GM19397 (cell line): ENCODE measurements around the gene LIN52.
A peak's percentile ranks its signal among the peaks of the same experiment; 100 is the strongest.

Experiments used
- ATAC-seq: cut with Tn5 transposase; IDR thresholded peaks from one replicate; pipeline ENCODE4 v1.9.1; 2021; ENCODE audit warnings: mild to moderate bottlenecking, moderate library complexity; ENCODE audit not compliant: unreplicated experiment

Gene LIN52

DNA sequence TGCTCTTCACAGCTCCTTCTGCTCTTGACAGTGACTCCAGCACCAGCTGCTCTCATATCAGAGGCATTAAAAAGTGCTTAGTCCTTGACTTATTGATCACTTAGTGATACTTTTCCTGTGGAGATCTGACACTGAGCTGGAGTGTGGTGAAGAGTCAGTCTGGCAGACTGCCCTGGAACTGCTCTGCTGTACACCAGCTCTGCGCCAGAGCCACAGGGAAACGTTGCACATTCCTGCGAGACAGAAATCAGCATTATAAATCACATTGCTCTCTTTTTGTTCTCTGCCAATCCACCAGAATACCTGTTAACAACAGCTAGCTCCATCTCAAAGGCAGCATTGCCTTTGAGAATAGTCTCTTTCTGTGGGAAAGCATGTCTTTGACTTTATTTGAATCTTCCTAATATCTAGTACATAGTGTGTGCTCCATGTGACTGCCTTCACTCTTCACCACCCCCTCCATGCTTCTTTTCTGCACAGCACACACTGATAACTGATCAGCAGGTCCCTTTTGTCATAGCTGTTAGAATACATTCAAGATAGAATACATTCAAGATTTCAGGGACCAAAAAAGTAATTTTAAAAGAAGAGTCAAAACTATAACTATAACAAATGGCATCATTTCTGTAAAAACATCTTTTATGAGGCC lies 106.3 kb downstream of the LIN52 start:
- ATAC-seq, result no peak

DNA sequence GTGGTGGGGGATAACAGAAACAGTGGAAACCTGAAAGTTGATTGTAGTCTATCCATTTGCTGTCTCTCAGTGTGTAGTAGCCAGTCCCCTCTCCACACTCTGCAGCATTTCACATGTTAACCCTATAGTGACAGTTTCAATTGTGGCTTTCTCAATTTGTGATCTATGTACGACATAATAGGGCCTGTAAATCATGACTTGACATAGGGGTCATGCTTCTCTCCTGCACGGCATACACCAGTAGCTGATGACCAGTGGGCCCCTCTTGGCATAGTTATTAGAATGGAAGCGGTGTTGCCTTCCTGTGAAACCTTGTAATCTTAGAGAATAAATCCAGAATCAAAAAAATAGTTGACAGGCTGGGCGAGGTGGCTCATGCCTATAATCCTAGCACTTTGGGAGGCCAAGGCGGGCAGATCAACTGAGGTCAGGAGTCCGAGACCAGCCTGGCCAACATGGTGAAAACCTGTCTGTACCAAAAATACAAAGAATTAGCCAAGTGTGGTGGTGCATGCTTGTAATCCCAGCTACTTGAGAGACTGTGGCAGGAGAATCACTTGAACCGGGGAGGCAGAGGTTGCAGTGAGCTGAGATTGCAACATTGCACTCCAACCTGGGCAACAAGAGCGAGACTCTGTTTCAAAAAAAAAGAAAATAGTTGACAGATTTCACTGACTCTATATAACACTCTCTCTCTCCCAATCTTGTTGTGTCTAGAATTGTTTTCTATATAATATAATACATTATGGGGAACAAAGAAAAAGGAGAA lies 109.9 kb downstream of the LIN52 start:
- ATAC-seq, result no peak

DNA sequence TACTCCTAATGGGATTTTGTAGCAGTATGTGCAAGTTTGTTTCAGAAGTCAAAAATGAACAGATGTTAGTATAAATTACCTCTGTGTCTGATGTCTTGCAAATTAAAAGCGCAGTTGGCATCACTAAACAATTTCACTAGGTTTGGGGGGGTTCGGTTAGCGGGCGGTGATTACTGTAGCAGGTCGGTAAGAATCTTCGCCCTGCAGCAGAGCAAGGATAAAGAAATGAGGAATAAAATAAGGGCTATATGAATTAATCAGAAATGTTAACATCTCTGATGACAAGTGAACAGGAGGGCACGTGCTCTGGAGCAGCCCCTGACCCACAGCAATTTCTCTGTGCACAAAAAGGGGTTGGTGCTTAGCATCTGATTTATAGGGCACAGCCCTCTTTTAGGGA lies 110.9 kb downstream of the LIN52 start:
- ATAC-seq, result no peak

DNA sequence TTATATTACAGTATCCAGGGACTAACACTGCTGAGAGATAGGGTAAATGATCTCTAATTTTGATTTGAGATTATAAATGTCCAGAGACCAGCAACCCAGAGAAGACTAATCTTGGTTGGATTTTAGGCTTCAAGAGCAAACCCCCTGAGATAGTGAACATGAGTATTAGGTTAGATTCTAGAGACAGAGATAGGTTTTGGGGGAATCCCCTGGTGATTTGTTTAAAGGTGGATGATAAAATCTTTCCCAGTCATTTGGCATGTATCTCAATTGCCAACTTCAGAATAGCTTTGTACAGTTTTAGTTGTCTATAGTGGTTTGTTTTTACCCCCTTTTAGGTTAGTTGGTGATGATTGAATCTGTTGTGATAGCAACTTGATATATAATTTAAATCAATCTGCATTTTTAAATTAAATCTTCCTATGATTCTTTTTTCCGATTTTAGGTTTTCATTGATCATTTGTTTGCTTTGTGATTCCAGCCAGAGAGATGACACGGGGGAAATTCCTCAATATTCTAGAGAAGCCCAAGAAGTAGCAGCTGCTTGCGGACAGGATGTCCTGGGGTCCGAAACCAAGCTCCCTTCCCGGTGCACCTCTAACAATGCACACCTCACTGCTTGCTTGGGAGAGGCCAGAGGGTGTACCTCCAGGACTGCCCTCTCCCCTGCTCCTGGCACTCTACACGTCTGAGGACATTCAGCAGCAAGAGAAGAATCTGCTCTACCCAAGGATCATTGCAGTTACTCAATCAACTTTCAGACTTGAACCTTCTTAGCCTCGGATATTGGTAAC lies 113.9 kb downstream of the LIN52 start:
- ATAC-seq, result no peak

DNA sequence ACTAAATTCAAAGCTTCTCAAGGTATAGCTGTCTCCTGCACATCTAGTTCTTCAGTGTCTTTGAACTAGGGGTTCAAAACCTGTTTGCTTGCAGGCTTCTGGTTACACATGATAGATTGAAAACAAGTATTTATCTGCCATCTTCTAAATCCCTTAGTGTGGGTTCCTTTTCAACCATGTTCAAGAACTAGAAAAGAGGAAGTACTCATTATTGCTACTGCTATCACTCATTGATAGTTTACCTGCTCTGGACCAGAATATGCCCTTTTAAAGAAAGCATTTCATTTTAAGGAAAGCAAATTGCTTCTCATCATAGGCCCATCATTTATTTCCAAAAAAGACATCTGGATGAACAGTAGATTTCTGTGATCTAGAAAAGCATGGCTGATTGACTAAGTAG lies 117.4 kb downstream of the LIN52 start:
- ATAC-seq, result no peak

DNA sequence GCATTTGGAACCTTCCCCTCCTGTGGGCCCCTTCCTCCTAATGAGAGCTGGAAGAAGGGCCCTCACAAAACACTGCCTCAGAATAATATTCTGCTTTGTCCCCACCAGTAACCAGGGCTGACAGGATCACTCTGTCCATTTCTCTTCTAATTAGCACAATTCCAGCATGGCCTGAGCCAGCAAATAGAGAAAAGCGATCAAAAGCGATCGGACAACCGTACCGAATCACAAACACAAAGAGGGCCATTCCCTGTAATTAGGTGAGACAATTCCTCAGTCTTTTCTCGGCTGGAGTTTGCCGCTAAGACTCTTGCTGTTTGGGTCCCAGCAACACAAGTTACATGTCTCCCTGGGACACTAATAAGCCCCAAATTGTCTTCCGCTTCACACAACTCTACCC lies 118.9 kb downstream of the LIN52 start:
- no peak for ATAC-seq

DNA sequence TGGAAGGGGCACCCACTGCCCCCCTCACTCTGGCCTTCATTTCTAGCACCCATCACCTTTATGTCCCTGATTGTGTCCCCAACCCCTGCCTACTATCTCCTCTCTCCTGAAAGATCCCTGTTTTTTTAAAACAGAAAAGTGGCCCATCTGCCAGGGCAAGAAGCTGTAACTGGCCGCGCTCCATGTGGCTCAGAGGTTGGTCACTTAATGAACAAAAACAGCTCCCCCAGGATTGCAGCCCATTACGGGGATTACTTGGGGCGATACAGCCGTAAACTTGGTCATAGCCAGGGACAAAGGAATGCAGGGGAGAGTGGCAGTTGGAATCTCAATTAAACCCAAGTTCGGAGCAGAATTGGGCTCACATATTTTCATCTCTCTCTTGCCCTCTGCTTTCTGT lies 119.7 kb downstream of the LIN52 start:
- ATAC-seq, result no peak

DNA sequence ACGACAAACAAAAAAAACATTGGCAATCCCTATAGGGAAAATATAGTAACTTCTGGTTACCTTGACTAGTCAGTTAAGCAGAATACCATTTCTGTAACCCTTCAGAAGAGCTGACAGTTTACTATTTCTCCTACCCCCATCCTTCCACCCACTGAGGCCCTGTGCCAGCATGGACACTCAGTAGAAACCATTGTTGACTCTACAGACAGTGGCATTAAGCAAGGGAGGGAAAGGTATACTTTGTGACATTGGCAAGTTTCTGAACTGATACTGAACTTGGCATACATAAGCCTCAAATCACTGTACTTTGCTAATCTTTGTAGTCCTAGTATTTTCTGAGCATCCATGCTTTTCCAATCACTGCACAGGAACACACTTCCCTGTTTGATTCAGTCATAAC lies 121.1 kb downstream of the LIN52 start:
- no peak for ATAC-seq

DNA sequence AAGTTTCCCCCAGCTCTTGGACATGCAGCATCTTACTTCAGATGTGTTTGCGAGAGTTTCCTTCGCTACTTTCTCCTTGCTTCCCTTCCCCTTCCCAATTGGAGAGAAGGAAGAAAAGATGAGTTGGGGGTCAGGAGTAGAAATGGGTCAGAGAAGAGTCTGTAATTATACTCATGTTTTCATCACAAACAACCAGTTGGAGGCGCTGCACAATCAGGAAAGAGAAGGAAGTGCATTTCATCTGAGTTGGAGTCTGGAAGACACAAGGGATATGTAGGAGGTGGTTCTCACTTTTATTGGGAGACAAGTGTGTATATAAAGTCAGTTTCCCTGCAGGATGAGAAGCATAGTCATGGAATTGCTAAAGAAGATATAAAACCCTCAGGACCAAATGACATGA lies 123.2 kb downstream of the LIN52 start:
- no peak for ATAC-seq

DNA sequence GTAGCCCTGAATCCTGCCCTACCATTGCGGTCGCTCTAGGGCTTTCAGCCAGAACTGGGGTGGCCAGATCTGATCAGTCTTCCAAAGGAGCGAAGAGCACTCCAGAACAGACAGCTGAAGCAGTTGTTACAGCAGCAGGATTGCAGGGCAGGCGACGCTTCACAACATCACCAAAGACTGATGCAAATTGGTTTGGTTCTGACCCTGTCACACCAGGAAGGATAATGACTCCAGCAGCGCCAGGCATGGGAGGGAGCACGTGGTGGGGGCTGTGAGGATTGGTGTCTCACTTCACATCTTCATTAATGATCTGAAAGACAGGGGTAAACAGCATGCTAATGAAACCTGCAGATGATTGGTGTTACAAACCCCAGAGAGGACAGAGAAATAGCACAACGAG lies 123.9 kb downstream of the LIN52 start:
- no peak for ATAC-seq

DNA sequence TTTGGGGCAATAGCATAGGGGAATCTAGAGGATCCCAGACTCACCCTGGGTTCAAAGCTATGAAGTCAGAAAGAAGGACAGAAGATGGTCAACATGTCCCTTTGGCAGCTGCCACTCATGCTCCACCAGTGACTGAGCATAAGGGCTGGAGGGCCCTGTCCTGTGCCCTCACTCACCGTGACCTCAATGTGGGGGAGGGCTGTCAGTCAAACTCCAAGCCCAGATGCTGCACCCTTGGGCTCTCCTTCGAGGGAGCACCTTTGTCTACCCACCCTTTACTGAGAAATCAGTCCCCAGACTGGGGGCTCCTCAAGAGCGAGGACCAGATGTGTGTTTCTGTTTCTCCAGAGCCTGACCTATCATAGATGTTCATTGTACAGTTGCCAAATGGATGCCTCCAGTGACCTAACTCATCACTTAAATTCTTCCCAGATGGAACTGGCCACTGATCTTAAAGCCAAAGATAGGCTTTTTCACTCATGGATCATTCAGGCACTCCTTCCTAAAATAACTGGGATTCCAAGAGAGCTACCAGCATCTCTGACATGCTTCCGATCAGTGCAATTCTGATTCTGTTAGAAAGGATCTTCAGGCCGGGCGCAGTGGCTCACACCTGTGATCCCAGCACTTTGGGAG lies 127.3 kb downstream of the LIN52 start:
- ATAC-seq, result no peak

DNA sequence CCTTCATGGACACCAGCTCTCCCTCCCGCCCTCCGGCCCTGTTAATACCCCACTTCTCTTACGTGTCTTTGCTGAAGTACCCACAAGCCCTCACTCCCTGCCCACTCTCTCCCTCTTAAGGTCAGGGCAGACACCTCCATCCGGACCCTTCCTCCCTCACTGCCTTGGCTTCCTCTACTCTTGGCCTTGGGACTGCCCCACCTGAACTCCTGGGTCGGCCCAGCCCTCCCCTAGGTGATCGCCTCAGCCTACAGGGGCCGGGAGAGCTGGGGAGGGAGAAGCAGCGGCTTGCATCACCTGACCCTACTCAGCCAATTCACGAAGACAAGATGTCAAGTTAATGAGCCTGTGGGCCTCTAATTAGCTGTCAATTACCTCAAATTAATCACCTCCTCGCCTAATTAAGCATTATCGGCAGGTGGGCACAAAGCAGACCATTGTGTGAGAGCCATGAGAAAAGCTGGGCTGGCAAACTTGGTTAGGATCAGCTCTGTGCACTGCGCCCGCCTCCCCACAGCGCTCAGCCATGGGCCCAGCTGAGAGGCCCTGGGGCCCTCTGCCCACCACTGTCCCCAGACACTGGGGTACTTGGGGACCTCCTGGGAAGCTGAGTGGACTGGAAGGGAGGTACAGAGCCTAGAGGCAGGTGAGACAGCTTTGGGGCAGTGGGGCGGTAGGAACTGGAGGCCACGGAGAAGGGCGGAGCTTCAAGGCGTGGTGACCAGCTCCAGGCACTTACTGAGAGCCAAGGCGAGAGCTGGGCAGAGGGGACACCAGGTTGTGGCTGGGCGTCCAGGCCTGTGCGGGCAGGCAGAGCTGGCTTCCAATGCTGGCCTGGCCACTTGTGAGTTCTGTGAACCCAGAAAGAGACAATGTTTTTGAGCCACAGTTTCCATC lies 129.4 kb downstream of the LIN52 start:
- no peak for ATAC-seq

DNA sequence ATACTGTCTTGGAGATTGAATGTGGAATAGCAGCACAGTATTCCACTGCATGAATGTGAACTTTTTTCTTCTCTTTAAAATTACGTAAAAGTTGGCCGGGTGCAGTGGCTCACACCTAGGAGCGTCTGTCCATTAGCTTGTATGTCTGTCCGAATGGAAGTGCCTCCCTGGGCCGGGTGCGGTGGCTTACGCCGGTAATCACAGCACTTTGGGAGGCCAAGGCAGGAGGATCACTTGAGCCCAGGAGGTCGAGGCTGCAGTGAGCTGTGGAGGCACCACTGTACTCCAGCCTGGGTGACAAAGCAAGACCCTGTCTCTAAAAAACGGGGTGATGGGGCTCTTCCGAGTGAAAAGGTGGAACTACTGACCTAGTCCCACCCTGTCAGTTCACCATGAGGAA lies 131.9 kb downstream of the LIN52 start:
- ATAC-seq, result no peak

DNA sequence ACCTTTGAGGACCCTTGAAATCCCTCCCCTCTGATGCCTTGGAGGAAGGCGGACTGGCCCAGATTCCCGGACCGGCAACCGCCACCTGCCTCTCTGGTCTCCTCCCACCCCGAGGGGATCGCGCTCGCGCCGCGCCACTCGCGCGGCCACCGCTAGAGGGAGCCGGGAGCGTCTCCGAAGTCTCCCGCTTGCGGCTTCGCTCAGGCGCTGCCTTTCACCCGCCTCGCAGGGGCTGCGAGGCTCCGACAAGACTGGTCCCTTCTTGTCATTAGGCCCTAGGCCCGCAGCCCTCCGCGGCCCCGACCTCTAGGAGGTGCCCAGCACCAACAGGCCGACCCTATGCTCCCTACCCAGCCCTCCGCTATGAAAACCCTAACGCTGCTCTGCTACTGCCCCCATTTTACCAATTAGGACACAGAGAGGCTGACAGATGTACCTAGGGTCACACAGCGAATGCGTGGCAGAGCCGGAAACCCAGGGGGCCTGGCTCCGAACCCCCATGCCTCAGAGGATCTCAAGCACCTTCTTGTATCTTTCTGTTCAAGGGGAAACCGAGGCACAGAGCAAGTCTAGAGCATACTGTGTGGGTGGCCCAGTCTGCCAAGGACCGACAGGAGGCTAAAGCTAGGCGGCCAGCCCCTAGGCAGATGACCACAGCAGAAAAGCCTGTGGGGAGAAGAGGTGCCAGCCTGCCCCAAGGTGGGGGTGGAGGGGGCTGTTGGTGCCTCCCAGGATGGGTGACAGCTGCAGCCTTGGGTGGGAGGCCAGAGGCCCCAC lies 133.1 kb downstream of the LIN52 start:
- peak; percentile 56 for ATAC-seq

DNA sequence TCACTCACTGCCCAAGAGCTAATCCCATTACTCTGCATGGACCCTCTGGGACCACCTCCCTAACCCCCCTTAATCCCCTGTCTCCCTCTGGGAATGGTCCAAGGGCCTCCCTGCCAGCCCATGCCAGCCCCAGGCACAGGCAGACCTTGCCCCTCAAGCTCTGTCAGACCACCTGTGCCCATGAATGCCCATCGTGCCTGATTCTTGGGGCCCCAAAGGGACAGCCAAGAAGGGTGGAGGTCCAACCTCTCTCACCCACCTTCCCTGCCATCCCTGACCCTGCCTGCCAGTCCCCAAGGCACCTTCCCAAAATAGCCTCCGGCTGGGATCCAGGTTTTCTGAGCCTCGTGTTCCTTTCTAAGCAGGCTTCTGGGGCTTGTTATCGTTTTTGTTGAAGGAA lies 133.7 kb downstream of the LIN52 start:
- ATAC-seq, result no peak

DNA sequence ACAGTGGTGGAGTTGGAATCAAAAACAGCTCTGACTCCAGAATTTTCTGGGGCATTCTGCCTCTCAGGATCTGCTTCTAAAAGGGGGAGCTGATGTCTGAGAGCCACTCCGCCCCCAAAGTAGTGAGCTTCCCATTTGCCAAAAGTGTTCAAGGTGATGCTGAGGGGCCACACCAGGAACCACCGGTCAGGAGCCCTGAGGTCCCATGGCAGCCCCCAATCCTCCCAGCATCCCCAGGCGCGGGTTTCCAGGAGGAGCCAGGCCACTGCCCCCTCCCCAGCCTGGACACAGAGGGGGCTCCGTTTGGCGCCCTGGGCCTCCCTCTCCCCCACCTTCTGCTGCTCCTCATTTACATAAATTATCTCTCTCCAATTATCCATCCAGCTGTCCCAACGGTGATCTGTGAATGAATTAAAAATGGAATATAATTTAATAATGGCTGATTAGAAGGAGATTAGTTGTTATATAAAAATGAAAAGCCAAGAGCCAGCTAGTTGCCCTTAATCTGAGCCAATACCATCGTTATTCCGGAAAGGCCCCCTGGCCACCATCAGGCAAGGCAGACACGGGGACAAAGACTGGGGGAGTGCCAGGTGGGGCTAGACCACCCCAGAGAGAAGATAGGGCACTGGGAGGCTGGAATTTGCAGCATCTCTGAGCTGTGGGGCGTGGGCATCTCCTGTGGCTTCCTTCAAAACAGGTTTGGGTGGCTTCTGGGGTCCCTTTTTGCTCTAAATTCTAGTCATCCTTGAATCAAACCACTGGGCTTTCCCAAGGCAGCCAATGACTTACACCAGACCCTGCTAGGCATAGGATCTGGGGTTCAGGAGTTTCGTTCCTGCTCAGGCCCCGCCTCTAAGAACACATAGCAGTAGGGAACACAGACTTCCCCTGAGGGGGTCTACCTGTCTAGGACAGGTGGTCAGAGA lies 134.8 kb downstream of the LIN52 start:
- no peak for ATAC-seq

DNA sequence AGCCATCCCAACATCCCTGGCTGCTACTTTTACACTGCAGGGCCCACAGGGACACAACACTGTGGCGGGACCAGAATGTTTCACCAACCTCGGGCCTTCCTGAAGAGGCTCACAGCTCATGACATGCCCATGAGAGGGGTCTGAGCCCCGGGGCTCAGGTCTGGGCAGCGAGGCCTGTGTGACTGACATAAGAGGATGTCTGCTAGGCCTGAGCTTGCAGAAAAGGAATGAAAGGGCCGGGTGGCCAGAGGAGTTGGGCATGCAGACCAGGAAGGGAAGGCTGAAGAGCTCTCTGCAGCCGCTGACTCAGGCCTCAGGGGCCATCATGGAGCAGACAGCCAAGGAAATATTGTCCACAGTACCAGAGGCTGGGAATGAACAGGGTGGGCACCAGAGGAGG lies 136.2 kb downstream of the LIN52 start:
- ATAC-seq, result no peak

DNA sequence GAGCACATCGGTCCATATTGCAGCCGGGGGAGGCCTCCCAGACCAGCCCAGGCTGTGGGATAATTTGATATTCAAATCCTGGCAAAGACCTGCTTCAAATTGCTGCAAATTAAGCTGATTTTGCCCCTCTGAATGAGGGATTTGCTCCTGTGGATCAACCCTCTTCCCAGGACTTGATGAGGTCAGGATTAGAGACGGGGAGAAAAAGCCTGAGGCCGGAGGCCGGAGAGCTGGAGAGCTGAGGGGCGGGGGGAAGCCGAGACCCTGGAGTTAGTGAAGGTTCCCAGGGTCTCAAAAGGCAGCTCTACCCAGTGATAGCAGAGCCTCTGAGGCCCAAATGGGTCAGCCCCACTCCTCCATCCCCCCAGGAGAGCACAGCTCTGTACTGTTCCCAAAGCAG lies 137.0 kb downstream of the LIN52 start:
- no peak for ATAC-seq

DNA sequence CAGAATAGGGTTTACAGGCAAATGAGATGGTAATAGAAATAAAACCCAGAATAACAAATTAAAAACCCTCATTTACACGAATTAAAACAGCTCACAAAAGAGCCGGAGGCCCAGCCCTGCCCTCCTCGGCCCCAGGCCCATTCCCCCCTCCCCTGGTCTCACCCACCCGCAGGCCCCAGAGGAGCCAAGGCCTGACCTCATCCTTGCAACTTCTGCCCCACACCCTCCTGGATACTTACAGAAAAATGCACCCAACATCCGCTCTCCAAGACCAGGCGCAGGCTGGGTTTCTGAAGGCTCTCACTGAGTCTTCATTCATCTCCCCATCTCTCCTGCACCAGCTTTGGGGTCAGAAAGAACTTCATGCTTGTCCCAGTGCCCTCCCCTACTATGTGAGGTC lies 138.3 kb downstream of the LIN52 start:
- ATAC-seq, result no peak
